Spleen (tissue), 7 donors: ENCODE results near the gene HES6.

Experiments used
- CTCF ChIP-seq, 11 experiments: fragments of 200-600 bp in 7 of 11; fragments of 450-650 bp in 4 of 11; sonication (generic) in 4 of 11; IDR thresholded peaks in 8 of 11; conservative IDR thresholded peaks in 3 of 11; 1 replicate in 7 of 11; 2 replicates in 4 of 11; pipeline versions ENCODE4 v1.4.0 to v1.8.0; 2016 to 2021; ENCODE audit warnings: antibody characterized with exemption in 11 of 11, inconsistent platforms in 4 of 11, mild to moderate bottlenecking in 1 of 11
- POLR2A ChIP-seq, 3 donors: fragments of 450-650 bp; IDR thresholded peaks; one replicate each; pipeline ENCODE4 v1.5.1; 2017; ENCODE audit warnings: antibody characterized with exemption in 3 of 3, mild to moderate bottlenecking in 1 of 3
- POLR2AphosphoS5 ChIP-seq, 3 donors: sonication (generic); formaldehyde crosslinking; IDR thresholded peaks; one replicate each; pipeline ENCODE4 v1.5.1; 2017; ENCODE audit warnings: antibody characterized with exemption in 3 of 3
- donor health status: DM: no; HTN: no; CAD: no; lungs with moderate emphysema.
- donor health status: DM: no; HTN: no; CAD: no.
- donor health status: DM: no; HTN: no; CAD: no.

- no peak for TF ChIP-seq CTCF (IDR thresholded peaks at IDR 0.05 in 8 of 11, conservative IDR thresholded peaks at IDR 0.05 in 3 of 11)
- TF ChIP-seq POLR2AphosphoS5 (IDR thresholded peaks at IDR 0.05): no peak
- no peak for TF ChIP-seq POLR2A (IDR thresholded peaks at IDR 0.05)
These were observed 49.7 kb upstream of the HES6 start for GRCh38 chr2:238289574-238289973.
